GM19025 (cell line): ENCODE data around the gene SYPL2.
"Not testable (repeated sequence)": the region's sequence is repeated elsewhere in the genome, so short reads cannot be mapped to it uniquely, and the experiment has no call there.

Experiments
- ATAC-seq: cut with Tn5 transposase; IDR thresholded peaks from one replicate; pipeline ENCODE4 v1.9.1; 2021; ENCODE audit warnings: mild to moderate bottlenecking, low read depth, moderate library complexity; ENCODE audit not compliant: unreplicated experiment

SYPL2 gene

GRCh38 chr1:109468903-109469302 lies 2.6 kb downstream of the SYPL2 start:
- no peak for ATAC-seq

- ATAC-seq: no peak
Observed at GRCh38 chr1:109470245-109470644, 3.9 kb downstream of the SYPL2 start.

GRCh38 chr1:109472779-109473178 lies 6.4 kb downstream of the SYPL2 start:
- no peak for ATAC-seq

GRCh38 chr1:109473284-109474057 lies 7.1 kb downstream of the SYPL2 start:
- ATAC-seq: not testable (repeated sequence)

- ATAC-seq: no peak
Observed at GRCh38 chr1:109474697-109475096, 8.4 kb downstream of the SYPL2 start.

- ATAC-seq: no peak
Observed at GRCh38 chr1:109475261-109475660, 8.9 kb downstream of the SYPL2 start.

- ATAC-seq: no peak
Observed at GRCh38 chr1:109476825-109477224, 10.5 kb downstream of the SYPL2 start.

- ATAC-seq: no peak
Observed at GRCh38 chr1:109477821-109478220, 11.5 kb downstream of the SYPL2 start.

GRCh38 chr1:109478806-109479205 lies 12.5 kb downstream of the SYPL2 start:
- no peak for ATAC-seq

- ATAC-seq: no peak
Observed at GRCh38 chr1:109479311-109479710, 13.0 kb downstream of the SYPL2 start.

- no peak for ATAC-seq
Observed at GRCh38 chr1:109479901-109480300, 13.6 kb downstream of the SYPL2 start.

GRCh38 chr1:109481646-109482045 lies 15.3 kb downstream of the SYPL2 start:
- ATAC-seq: no peak

GRCh38 chr1:109482242-109482641 lies 15.9 kb downstream of the SYPL2 start:
- ATAC-seq: no peak

- ATAC-seq: peak; percentile 2
Observed at GRCh38 chr1:109482791-109483671, 16.7 kb downstream of the SYPL2 start.

GRCh38 chr1:109483672-109484518 lies 17.5 kb downstream of the SYPL2 start, which contains the start of gene ATXN7L2:
ATXN7L2 (plus strand) TSS chr1:109483905; CDS start chr1:109483954, 49 bp downstream.
- peak; percentile 83 for ATAC-seq

- ATAC-seq: no peak
Observed at GRCh38 chr1:109484519-109484975, 18.2 kb downstream of the SYPL2 start.

GRCh38 chr1:109485001-109485400 lies 18.7 kb downstream of the SYPL2 start:
- ATAC-seq: no peak

- ATAC-seq: no peak
Observed at GRCh38 chr1:109487261-109487660, 20.9 kb downstream of the SYPL2 start.

- no peak for ATAC-seq
Observed at GRCh38 chr1:109488201-109488600, 21.9 kb downstream of the SYPL2 start.

GRCh38 chr1:109488696-109489095 lies 22.4 kb downstream of the SYPL2 start:
- ATAC-seq: no peak
